Ovary (tissue), 3 donors: ENCODE results near the gene MELTF.

ENCODE experiments used
- CTCF ChIP-seq, 3 donors: fragments of 450-650 bp in 2 of 3; fragments of 200-600 bp in 1 of 3; IDR thresholded peaks; one replicate each; pipeline versions ENCODE4 v1.5.1 to v1.8.0; 2016 to 2022; ENCODE audit warnings: antibody characterized with exemption in 3 of 3, mild to moderate bottlenecking in 1 of 3
- EP300 ChIP-seq: sonication (generic); formaldehyde crosslinking; IDR thresholded peaks from one replicate; pipeline ENCODE4 v1.6.1; 2017; ENCODE audit warnings: antibody characterized with exemption
- POLR2A ChIP-seq: fragments of 450-650 bp; IDR thresholded peaks from one replicate; pipeline ENCODE4 v1.6.1; 2017; ENCODE audit warnings: antibody characterized with exemption, mild to moderate bottlenecking, moderate library complexity
- donor health status: DM: no; HTN: no; CAD: no.

DNA sequence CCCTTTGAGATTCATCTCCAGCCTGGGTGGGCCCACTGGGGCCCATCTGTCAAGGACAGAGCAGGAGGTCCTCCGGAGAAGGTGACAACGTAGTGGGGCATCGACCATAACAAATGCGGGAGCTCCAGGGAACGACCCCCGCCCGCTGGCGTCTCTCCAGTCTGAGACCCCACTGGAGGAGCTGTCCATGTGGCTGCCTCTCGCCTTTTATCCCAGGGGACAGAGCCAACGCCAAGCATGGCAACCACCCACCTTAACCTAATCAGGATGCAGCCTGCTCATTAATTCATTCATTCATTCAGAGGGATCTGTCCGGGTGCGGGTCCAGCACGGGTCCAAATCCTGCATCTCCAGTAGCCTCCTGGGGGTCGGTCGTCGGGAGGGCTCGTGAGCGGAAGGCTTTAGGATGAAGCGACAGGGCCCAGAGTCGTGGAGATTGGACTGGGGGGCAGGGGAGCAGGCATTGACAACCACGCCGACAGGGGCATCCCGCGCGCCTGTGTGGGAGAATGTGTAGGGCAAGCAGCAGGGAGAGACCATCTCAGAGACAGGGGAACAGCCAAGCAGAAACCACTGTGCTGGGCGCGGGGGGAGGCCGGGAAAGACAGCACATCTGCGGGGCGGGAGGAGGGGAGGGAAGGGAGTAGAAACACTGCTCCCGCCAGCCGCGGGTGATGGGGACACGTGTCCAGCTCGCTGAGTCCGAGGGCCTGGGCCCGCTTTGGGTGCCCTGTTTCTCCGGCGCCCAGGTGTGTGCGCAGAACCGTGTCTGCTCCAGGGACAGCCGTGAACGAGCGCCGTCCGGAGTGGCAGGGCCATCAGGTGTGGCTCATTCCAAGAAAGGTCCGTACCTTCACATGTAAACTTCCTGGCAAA, 62.9 kb downstream of the MELTF start:
- no peak for TF ChIP-seq EP300
- TF ChIP-seq POLR2A = no peak
- TF ChIP-seq CTCF (IDR thresholded peaks at IDR 0.05) = no peak
